OCI-LY7 (cell line): Measurements from ENCODE around the gene BEAN1. TPM values are rescaled to one million over a fixed set of nuclear protein-coding genes. Genes with fewer than 3 reads are reported as not detected.

ENCODE experiments used
- BruUV-seq: library from RNA; stranded (reverse); fragments of 400-500 nt; replicated peaks from 2 replicates; lab custom pipeline; 2021; lab: Mats Ljungman, UMichigan
- CTCF ChIA-PET: fragments of 300-600 bp; sonication (Branson Sonifier 250); formaldehyde crosslinking; loops from one replicate; lab custom pipeline; 2022; ENCODE audit warnings: antibody characterized with exemption; ENCODE audit not compliant: unreplicated experiment; lab: Charles Lee
- POLR2A ChIA-PET: fragments of 300-600 bp; sonication (Branson Sonifier 250); formaldehyde crosslinking; loops from one replicate; lab custom pipeline; 2022; ENCODE audit warnings: antibody characterized with exemption; lab: Charles Lee
- DNase-seq: peaks from one replicate; pipeline ENCODE4 v3.0.0-alpha.2; 2015; ENCODE audit warnings: low spot score
- H2AFZ ChIP-seq: fragments of 200-600 bp; sonication (generic), shearing (Covaris generic); 2 replicates; pipeline ENCODE4 v1.6.1; 2014; ENCODE audit warnings: mild to moderate bottlenecking, antibody characterized with exemption, low read length, moderate library complexity
- H3K27ac ChIP-seq: fragments of 200-600 bp; sonication (generic); 2 replicates; pipeline ENCODE4 v1.5.1; 2014; ENCODE audit warnings: mixed run types, low read depth, mild to moderate bottlenecking, moderate library complexity, low read length, inconsistent platforms; ENCODE audit not compliant: poor library complexity, severe bottlenecking
- H3K36me3 ChIP-seq: fragments of 200-600 bp; sonication (generic); 2 replicates; pipeline ENCODE4 v1.6.1; 2014; ENCODE audit warnings: mild to moderate bottlenecking, antibody characterized with exemption, low read length, moderate library complexity, mixed read lengths; ENCODE audit not compliant: insufficient read depth
- H3K4me1 ChIP-seq: fragments of 200-600 bp; sonication (generic); 2 replicates; pipeline ENCODE4 v1.5.1; 2014; ENCODE audit warnings: mild to moderate bottlenecking, low read length; ENCODE audit not compliant: insufficient read depth, poor library complexity, severe bottlenecking
- H3K4me2 ChIP-seq: fragments of 200-600 bp; sonication (generic); 2 replicates; pipeline ENCODE4 v1.6.1; 2014; ENCODE audit warnings: mild to moderate bottlenecking, low read length
- H3K4me3 ChIP-seq: fragments of 200-600 bp; sonication (generic); 2 replicates; pipeline ENCODE4 v1.5.1; 2014; ENCODE audit warnings: mild to moderate bottlenecking, low read depth, low read length; ENCODE audit not compliant: poor library complexity, severe bottlenecking
- H3K79me2 ChIP-seq: fragments of 200-600 bp; sonication (generic); 2 replicates; pipeline ENCODE4 v1.6.1; 2016; ENCODE audit warnings: low read depth, mild to moderate bottlenecking, low read length, moderate library complexity, mixed read lengths; ENCODE audit not compliant: insufficient read depth
- H3K9me2 ChIP-seq: fragments of 200-600 bp; sonication (generic); 2 replicates; pipeline ENCODE4 v1.6.1; 2016; ENCODE audit warnings: mild to moderate bottlenecking, low read length, mixed read lengths; ENCODE audit not compliant: insufficient read depth
- H3K9me3 ChIP-seq: fragments of 200-600 bp; sonication (generic); 2 replicates; pipeline ENCODE4 v1.6.1; 2014; ENCODE audit warnings: mild to moderate bottlenecking, mixed run types, low read length, mixed read lengths
- H4K20me1 ChIP-seq: fragments of 200-600 bp; sonication (generic); 2 replicates; pipeline ENCODE4 v1.6.1; 2014; ENCODE audit warnings: mild to moderate bottlenecking, antibody characterized with exemption, low read length, moderate library complexity, mixed read lengths; ENCODE audit not compliant: insufficient read depth
- EZH2phosphoT487 ChIP-seq: fragments of 200-600 bp; sonication (generic); IDR thresholded peaks from 2 replicates; pipeline ENCODE4 v1.6.1; 2018; ENCODE audit warnings: low read depth, borderline replicate concordance, mild to moderate bottlenecking, mixed run types, antibody characterized with exemption, low read length, moderate library complexity, mixed read lengths
- intact Hi-C: fragments of 100-400 bp; cut with micrococcal nuclease; formaldehyde crosslinking; loops from one replicate; pipeline ENCODE4 v1.10.0; 2022; ENCODE audit not compliant: unreplicated experiment
- total RNA-seq, 2 experiments: library from RNA; depleted of rRNA in 1 of 2; stranded (reverse); fragments of >200 nt in 1 of 2; shearing (Covaris generic) in 1 of 2; gene quantifications; 2 replicates each; pipeline ENCODE4 v1.2.3, GENCODE V29; 2014 to 2022
- TF ChIP-seq, protein P1 (sequence below): fragments of 200-600 bp; sonication (generic); conservative IDR thresholded peaks from 2 replicates; pipeline ENCODE4 v1.5.1; 2014; ENCODE audit warnings: mild to moderate bottlenecking, antibody characterized with exemption, low read length, moderate library complexity, mixed read lengths

The BEAN1 gene
- total RNA-seq, 2 experiments from 2014 or later = 0.13 TPM; not detected in 1

DNA sequence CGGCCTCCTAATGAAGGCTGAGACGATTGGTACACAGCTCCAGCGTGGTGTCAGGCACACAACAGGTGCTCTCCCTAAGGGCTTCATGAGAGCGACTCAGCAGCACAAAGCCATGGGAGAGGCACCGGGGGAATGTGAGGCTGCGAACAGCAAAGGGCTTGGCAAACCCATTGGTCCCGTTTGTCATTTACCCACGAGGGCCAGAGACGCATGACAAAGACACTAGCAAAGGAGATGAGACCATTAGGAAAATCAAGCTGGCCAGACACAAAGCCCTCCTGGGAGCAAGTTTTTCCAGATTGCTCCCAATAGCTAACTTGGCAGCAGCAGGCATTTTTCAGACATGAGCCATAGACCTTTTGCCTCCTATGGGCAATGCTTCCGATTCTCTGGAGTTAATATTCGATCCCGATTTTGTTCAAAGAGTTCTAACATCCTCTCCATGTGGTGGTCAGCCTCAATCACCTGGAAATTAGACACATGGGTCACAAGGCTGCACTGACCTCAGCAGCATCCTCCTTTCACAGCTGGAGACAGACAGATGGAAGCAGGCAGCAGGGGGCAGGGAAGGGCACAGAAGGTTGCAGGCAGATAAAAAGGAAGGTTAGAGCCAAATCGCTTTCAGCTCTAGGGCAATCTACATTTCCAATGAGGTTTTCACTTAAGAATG is 84.6 kb downstream of the BEAN1 start:
- Histone ChIP-seq H3K9me2 (no peaks in the 10 kb centered on the region), H4K20me1 (no peaks in the 10 kb centered on the region), H3K4me3 (no peak overlapping the region), H3K9me3 (no peaks in the 10 kb centered on the region), H2AFZ (no peak overlapping the region), H3K79me2 (no peaks in the 10 kb centered on the region), H3K4me2 (no peak overlapping the region), H3K27ac (no peak overlapping the region), H3K36me3 (no peaks in the 10 kb centered on the region), H3K4me1 (peaks cover 10% of the 10 kb centered on the region)
- intact Hi-C loops = no loop called here
- no peak for TF ChIP-seq EZH2phosphoT487
- TF ChIP-seq, protein P1, sequence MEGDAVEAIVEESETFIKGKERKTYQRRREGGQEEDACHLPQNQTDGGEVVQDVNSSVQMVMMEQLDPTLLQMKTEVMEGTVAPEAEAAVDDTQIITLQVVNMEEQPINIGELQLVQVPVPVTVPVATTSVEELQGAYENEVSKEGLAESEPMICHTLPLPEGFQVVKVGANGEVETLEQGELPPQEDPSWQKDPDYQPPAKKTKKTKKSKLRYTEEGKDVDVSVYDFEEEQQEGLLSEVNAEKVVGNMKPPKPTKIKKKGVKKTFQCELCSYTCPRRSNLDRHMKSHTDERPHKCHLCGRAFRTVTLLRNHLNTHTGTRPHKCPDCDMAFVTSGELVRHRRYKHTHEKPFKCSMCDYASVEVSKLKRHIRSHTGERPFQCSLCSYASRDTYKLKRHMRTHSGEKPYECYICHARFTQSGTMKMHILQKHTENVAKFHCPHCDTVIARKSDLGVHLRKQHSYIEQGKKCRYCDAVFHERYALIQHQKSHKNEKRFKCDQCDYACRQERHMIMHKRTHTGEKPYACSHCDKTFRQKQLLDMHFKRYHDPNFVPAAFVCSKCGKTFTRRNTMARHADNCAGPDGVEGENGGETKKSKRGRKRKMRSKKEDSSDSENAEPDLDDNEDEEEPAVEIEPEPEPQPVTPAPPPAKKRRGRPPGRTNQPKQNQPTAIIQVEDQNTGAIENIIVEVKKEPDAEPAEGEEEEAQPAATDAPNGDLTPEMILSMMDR = peak; percentile 57
- ChIA-PET CTCF (no interaction called here), POLR2A (interaction anchor here (1.1 to 1.3 kb wide), 2 partner anchors 10 to 64 kb away, joined by 3 read pairs; no protein-coding TSS in a partner anchor)
- DNase-seq = peak; percentile 35
- BruUV-seq = no TSS peak

- H2AFZ ChIP-seq = no peak overlapping the region
- no peaks in the 10 kb centered on the region for H3K9me3 ChIP-seq
- no peak overlapping the region for H3K27ac ChIP-seq
- no peaks in the 10 kb centered on the region for H3K9me2 ChIP-seq
- intact Hi-C loops = no loop called here
- TF ChIP-seq, protein P1 = no peak
- no peak for TF ChIP-seq EZH2phosphoT487
- no peak overlapping the region for H3K4me3 ChIP-seq
- H3K4me1 ChIP-seq = peaks cover 17% of the 10 kb centered on the region
- no peak overlapping the region for H3K4me2 ChIP-seq
- H3K36me3 ChIP-seq = no peaks in the 10 kb centered on the region
- no peaks in the 10 kb centered on the region for H4K20me1 ChIP-seq
- ChIA-PET CTCF (no interaction called here), POLR2A (interaction anchor here (1.1 to 1.3 kb wide), 2 partner anchors 10 to 63 kb away, joined by 3 read pairs; no protein-coding TSS in a partner anchor)
- no TSS peak for BruUV-seq
- DNase-seq = no peak
- no peaks in the 10 kb centered on the region for H3K79me2 ChIP-seq
These were observed 85.4 kb downstream of the BEAN1 start for GRCh38 chr16:66512272-66513110.
